ENCODE data around the gene MAP4K2.

Gene MAP4K2

DNA sequence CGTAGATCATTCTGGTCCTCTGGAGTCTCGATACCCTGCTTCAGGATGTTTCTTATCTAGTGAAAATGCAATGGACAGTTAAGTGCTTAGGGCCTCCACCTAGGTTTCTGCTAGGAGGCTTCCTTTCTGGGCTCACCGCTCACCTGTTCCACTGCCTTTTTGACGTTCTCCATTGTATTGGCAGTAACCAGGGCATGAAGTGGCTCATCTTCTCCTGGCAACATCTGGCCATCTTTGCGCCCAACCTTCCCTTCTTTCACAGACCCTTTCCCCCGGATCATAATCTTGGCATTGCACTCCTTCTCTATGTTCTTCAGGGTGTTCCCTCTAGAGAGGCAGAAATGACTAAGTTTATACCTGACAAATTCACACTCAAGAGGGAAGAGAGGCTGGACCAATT lies 33.7 kb downstream of the MAP4K2 start:
- H3K4me3 ChIP-seq (ENCODE audit: low read length): no peak overlapping the region
- TF ChIP-seq, protein P1, sequence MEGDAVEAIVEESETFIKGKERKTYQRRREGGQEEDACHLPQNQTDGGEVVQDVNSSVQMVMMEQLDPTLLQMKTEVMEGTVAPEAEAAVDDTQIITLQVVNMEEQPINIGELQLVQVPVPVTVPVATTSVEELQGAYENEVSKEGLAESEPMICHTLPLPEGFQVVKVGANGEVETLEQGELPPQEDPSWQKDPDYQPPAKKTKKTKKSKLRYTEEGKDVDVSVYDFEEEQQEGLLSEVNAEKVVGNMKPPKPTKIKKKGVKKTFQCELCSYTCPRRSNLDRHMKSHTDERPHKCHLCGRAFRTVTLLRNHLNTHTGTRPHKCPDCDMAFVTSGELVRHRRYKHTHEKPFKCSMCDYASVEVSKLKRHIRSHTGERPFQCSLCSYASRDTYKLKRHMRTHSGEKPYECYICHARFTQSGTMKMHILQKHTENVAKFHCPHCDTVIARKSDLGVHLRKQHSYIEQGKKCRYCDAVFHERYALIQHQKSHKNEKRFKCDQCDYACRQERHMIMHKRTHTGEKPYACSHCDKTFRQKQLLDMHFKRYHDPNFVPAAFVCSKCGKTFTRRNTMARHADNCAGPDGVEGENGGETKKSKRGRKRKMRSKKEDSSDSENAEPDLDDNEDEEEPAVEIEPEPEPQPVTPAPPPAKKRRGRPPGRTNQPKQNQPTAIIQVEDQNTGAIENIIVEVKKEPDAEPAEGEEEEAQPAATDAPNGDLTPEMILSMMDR (conservative IDR thresholded peaks at IDR 0.05; ENCODE audit: low read depth, low read length): no peak
- DNase-seq (ENCODE audit: low read depth): no peak

DNA sequence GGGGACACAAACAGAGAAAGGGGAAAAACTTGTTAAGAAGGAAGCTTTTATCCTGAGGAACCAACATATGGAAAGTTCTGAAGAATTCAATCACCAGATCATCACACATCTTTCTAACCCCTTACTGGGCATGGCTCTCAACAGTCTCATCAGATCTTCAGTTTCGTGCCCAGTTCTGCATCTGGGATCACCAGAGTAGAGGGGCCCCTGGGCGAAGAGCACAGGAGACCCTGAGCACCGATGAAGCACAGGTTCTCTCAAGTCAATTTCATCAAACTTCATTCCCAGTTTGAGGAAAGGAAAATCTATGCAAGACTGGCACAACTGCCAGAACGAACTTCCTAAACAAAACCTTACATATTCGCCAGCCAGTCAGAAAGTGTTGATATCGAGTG lies 34.7 kb downstream of the MAP4K2 start:
- H3K4me3 ChIP-seq (ENCODE audit: low read length): no peak overlapping the region
- DNase-seq (ENCODE audit: low read depth): no peak
- TF ChIP-seq, protein P1 (conservative IDR thresholded peaks at IDR 0.05; ENCODE audit: low read depth, low read length): no peak

DNA sequence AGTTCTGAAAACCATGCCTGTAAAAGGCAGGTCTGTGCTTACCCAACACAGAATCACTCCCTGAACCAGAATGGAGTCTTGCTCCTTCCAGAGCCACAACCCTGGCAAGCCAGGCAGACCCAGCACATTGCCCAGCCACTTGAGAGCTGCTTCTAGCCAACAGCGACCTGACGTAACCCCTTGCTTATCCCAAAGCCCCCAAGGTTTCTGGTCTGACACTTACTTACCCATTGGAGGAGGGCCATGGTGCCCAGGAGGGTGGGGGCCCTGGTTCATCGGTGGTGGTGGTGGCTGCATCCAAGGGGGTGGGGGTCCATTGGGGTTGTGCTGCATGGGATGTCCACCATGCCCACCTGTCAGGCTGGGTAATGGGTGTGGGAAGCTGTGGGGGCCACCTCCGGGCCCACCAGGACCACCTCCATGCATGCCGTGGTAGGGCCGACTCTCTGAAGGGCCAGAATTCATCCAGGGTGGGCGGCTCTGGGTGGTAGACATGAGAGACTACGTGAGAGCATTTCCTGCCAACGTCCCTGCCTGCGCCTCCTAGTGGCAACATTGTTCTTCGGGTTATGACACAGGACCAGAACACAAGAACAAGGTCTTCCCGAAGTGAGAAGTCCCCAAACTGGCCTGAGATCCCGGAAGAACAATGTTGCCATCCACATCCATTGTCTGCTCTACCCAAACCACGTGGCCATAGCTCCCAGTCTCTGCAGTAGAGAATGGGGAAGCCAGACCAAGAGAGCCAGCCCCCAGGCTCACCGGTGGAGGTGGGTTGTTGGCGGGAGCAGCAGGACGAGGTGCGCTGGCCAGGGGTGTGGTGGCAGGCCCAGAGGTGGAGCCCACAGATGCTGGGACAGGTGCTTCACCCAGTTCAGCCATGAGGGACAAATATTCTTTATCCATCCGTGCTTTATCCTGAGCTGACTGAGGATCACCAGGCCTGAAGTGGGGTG lies 35.4 kb downstream of the MAP4K2 start:
- no peak overlapping the region for H3K4me3 ChIP-seq (ENCODE audit: low read length)
- TF ChIP-seq, protein P1 (conservative IDR thresholded peaks at IDR 0.05; ENCODE audit: low read depth, low read length): peak; percentile 83
- no peak for DNase-seq (ENCODE audit: low read depth)

DNA sequence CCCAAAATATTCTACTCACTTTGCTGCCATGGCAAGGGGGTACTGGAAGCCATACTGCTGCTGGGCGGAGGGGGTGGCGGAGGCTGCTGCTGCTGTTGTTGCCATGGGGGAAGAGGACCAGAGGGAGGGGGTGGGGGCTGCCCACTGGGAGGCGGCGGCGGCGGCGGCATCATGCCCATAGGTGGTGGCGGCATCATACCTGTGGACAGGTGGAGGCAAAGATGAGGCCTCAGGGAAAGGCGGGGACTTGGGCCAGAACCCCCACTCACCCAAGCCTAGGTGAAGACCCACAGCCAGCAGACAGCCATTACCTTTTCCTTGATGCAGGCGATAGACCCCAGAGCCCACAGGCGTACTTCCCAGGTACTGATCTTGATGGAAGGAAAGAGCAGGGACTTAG lies 36.1 kb downstream of the MAP4K2 start:
- no peak overlapping the region for H3K4me3 ChIP-seq (ENCODE audit: low read length)

DNA sequence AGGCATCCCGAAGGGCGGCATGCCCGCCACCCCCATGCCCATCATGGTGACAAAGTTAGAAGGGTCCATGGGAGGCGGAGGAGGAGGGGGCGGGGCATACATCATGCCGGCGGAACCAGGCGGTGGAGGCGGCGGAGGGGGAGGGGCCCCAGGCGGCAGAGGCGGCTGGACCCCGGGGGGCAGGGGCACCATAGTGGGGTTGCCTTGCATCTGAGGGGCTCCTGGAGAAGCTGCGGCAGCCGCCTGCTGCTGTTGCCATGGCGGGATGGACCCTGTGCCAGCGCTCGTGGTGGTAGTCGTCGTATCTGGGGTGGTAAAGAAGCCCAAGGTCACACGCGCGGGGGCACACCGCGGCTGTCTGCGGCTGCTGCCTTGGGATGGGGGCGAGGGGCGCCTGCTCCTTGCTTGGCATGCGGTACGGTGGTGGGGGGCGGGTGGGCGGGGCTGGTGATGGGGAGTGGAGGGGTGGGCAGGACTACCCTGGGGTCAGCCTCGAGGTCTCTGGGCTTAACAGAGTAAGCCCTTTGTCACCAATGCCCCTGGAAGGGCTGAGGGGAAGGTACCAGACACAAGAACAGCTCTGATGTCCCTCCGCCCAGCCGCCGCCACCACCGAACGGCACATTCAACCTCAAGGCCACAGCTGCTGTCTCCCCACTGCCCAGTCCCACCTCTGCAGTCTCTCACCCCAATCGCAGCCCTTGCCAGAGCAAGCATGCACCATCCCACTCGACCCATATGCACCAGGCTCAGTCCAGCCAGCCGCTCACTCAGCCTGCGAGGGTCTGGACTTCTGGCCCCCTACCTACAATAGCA lies 37.0 kb downstream of the MAP4K2 start:
- TF ChIP-seq, protein P1 (conservative IDR thresholded peaks at IDR 0.05; ENCODE audit: low read depth, low read length): no peak
- no peak for DNase-seq (ENCODE audit: low read depth)
- no peak overlapping the region for H3K4me3 ChIP-seq (ENCODE audit: low read length)

More for the DNA sequence above, 36.1 kb downstream of the MAP4K2 start:
- no peak for DNase-seq (ENCODE audit: low read depth)
- TF ChIP-seq, protein P1 (conservative IDR thresholded peaks at IDR 0.05; ENCODE audit: low read depth, low read length): no peak

DNA sequence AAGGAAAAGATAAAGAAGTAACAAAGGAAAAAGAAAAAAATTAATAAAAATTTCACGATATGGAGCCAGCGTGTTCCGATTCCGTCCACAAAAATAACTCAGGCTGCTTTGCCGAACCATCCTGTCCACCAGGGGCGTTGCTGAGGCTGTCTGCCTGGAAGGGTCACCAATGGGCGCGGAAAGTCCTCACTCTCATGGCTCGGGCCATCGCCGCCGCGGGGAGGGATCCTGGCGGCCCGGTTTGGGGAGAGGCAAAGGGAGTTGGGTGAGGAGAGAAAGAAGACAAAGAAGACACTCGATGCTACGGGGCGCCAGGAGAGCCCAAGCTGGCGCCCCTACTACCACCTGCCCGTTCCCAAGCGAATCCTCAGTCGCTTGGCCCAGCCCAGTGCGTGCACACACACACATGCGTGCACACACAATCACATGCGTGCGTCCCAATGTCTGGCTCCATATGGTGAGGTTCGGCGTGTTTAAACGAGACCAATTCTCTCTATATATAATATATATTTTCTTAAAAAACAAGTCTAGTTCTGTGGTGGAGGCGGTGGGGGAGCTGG lies 37.6 kb downstream of the MAP4K2 start:
- no peak for DNase-seq (ENCODE audit: low read depth)
- no peak overlapping the region for H3K4me3 ChIP-seq (ENCODE audit: low read length)
- TF ChIP-seq, protein P1 (conservative IDR thresholded peaks at IDR 0.05; ENCODE audit: low read depth, low read length): peak; percentile 35

Measured in retinal pigment epithelial cell (primary cell).